Caco-2 (cell line): ENCODE measurements around the gene ARHGAP42. TPM values are rescaled to one million over a fixed set of nuclear protein-coding genes. Genes with fewer than 3 reads are reported as not detected.

Experiments
- BruUV-seq: library from RNA; stranded (reverse); fragments of 400-500 nt; replicated peaks from 2 replicates; lab custom pipeline; 2021; lab: Mats Ljungman, UMichigan
- CTCF ChIA-PET: fragments of 300-600 bp; sonication (Branson Sonifier 250); formaldehyde crosslinking; loops from one replicate; lab custom pipeline; 2022; ENCODE audit warnings: antibody characterized with exemption; lab: Charles Lee
- POLR2A ChIA-PET: fragments of 300-600 bp; sonication (Branson Sonifier 250); formaldehyde crosslinking; loops from one replicate; lab custom pipeline; 2022; ENCODE audit warnings: antibody characterized with exemption; lab: Charles Lee
- DNase-seq, 2 experiments: peaks; one replicate each; pipeline versions ENCODE4 v3.0.0 to v3.0.0-alpha.2; 2020 to 2022
- H3K27me3 ChIP-seq: replicated peaks from 2 replicates; pipeline ENCODE4 v1.6.0; 2011; ENCODE audit warnings: low read length; ENCODE audit not compliant: control insufficient read depth, insufficient read depth
- H3K36me3 ChIP-seq: 2 replicates; pipeline ENCODE4 v1.5.1; 2011; ENCODE audit warnings: low read length; ENCODE audit not compliant: control insufficient read depth, insufficient read depth
- H3K4me1 ChIP-seq: fragments of 250-450 bp; sonication (Bioruptor Pico); 2 replicates; pipeline ENCODE4 v1.5.1; 2020; ENCODE audit warnings: mild to moderate bottlenecking
- H3K4me3 ChIP-seq: 2 replicates; pipeline ENCODE4 v1.5.1; 2011; ENCODE audit warnings: low read depth, mild to moderate bottlenecking, control low read depth, low read length
- H3K9me3 ChIP-seq: fragments of 250-450 bp; sonication (Bioruptor Pico); 2 replicates; pipeline ENCODE4 v1.5.1; 2020; ENCODE audit warnings: mild to moderate bottlenecking, moderate library complexity
- H3K27ac Mint-ChIP-seq: one replicate; pipeline ENCODE4 v1.8.0; 2022; ENCODE audit warnings: mixed read lengths; ENCODE audit not compliant: unreplicated experiment
- H3K27me3 Mint-ChIP-seq: one replicate; pipeline ENCODE4 v1.8.0; 2022; ENCODE audit warnings: mixed read lengths; ENCODE audit not compliant: insufficient read depth, unreplicated experiment
- H3K36me3 Mint-ChIP-seq: one replicate; pipeline ENCODE4 v1.8.0; 2022; ENCODE audit warnings: mild to moderate bottlenecking, mixed read lengths; ENCODE audit not compliant: insufficient read depth, unreplicated experiment
- H3K4me1 Mint-ChIP-seq: one replicate; pipeline ENCODE4 v1.8.0; 2022; ENCODE audit warnings: low read depth, mixed read lengths; ENCODE audit not compliant: unreplicated experiment
- H3K4me3 Mint-ChIP-seq: one replicate; pipeline ENCODE4 v1.8.0; 2022; ENCODE audit warnings: mild to moderate bottlenecking, moderate library complexity, mixed read lengths; ENCODE audit not compliant: unreplicated experiment
- H3K9me3 Mint-ChIP-seq: one replicate; pipeline ENCODE4 v1.8.0; 2022; ENCODE audit warnings: mixed read lengths; ENCODE audit not compliant: unreplicated experiment
- intact Hi-C: fragments of 100-400 bp; cut with micrococcal nuclease; formaldehyde crosslinking; loops from one replicate; pipeline ENCODE4 v1.10.0; 2022; ENCODE audit not compliant: unreplicated experiment
- total RNA-seq: library from RNA; stranded (reverse); gene quantifications from 2 replicates; pipeline ENCODE4 v1.2.3, GENCODE V29; 2022
- TF ChIP-seq, protein P1 (sequence below), 2 experiments: fragments of 200-600 bp in 1 of 2; IDR thresholded peaks; 1 replicate in 1 of 2; 2 replicates in 1 of 2; pipeline versions ENCODE4 v1.5.1 to v1.8.0; 2011 to 2022; ENCODE audit warnings: antibody characterized with exemption in 1 of 2, control low read depth in 1 of 2, inconsistent platforms in 1 of 2, low read depth in 1 of 2, low read length in 1 of 2, mild to moderate bottlenecking in 1 of 2, moderate library complexity in 1 of 2; ENCODE audit not compliant: insufficient read depth in 1 of 2, severe bottlenecking in 1 of 2, unreplicated experiment in 1 of 2

Gene ARHGAP42
- total RNA-seq, 1 experiment from 2014 or later: 8.4 TPM

- H3K27ac Mint-ChIP-seq: no peak overlapping the region
- no peaks in the 10 kb centered on the region for H3K27me3 ChIP-seq
- POLR2A ChIA-PET: no interaction called here
- no peaks in the 10 kb centered on the region for H3K36me3 Mint-ChIP-seq
- no peak for DNase-seq
- TF ChIP-seq, protein P1, sequence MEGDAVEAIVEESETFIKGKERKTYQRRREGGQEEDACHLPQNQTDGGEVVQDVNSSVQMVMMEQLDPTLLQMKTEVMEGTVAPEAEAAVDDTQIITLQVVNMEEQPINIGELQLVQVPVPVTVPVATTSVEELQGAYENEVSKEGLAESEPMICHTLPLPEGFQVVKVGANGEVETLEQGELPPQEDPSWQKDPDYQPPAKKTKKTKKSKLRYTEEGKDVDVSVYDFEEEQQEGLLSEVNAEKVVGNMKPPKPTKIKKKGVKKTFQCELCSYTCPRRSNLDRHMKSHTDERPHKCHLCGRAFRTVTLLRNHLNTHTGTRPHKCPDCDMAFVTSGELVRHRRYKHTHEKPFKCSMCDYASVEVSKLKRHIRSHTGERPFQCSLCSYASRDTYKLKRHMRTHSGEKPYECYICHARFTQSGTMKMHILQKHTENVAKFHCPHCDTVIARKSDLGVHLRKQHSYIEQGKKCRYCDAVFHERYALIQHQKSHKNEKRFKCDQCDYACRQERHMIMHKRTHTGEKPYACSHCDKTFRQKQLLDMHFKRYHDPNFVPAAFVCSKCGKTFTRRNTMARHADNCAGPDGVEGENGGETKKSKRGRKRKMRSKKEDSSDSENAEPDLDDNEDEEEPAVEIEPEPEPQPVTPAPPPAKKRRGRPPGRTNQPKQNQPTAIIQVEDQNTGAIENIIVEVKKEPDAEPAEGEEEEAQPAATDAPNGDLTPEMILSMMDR (IDR thresholded peaks at IDR 0.05; ENCODE audit: insufficient read depth in 1 of 2, low read depth in 1 of 2, low read length in 1 of 2, severe bottlenecking in 1 of 2, unreplicated experiment in 1 of 2): no peak
- H3K4me3 ChIP-seq: no peak overlapping the region
- BruUV-seq: no TSS peak
- CTCF ChIA-PET: interaction anchor here (0.9 to 1.0 kb wide), 2 partner anchors 8 to 132 kb away, joined by 3 to 4 read pairs; no protein-coding TSS in a partner anchor
- H3K9me3 Mint-ChIP-seq: no peaks in the 10 kb centered on the region
- no peaks in the 10 kb centered on the region for H3K4me1 Mint-ChIP-seq
- intact Hi-C loops: no loop called here
- no peaks in the 10 kb centered on the region for H3K4me1 ChIP-seq
- no peaks in the 10 kb centered on the region; the same call in 1 of the 2 replicates for H3K36me3 ChIP-seq
- no peaks in the 10 kb centered on the region for H3K27me3 Mint-ChIP-seq
- H3K9me3 ChIP-seq: 0 out of 2 replicates have a peak, but pooled peaks cover 2% of the 10 kb centered on the region
- H3K4me3 Mint-ChIP-seq: no peak overlapping the region
Measured at GRCh38 chr11:100695911-100696310, 8.8 kb downstream of the ARHGAP42 start.

DNA sequence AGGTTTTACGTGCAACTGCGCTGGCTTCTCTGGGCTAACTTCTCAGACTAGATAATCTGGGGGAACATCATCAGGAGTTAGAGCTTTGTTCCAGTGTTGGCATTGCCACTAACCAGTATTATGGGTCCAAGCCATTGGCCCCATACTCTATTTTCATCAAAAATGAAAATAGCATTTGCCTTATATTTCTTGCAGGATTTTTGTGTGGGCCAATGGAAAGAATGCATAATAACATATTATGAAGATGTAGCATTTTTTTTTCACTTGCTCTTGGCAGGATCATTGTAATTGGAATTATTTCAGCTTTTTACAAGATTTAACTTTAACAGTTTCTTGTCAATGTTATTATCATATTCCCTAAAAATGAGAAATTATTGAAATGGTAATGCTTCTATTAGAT is 16.1 kb downstream of the ARHGAP42 start:
- no peak overlapping the region for H3K4me3 ChIP-seq
- no TSS peak for BruUV-seq
- H3K4me1 ChIP-seq: no peaks in the 10 kb centered on the region
- POLR2A ChIA-PET: no interaction called here
- intact Hi-C loops: no loop called here
- Mint-ChIP-seq H3K27ac (no peak overlapping the region), H3K4me1 (no peaks in the 10 kb centered on the region), H3K4me3 (no peak overlapping the region), H3K27me3 (no peaks in the 10 kb centered on the region), H3K9me3 (no peaks in the 10 kb centered on the region), H3K36me3 (no peaks in the 10 kb centered on the region)
- DNase-seq: no peak
- H3K27me3 ChIP-seq: no peaks in the 10 kb centered on the region
- CTCF ChIA-PET: interaction anchor here (0.7 kb wide), 1 partner anchor 220 kb away, joined by 3 read pairs; no protein-coding TSS in a partner anchor
- no peaks in the 10 kb centered on the region for H3K36me3 ChIP-seq
- 0 out of 2 replicates have a peak, but pooled peaks cover 2% of the 10 kb centered on the region for H3K9me3 ChIP-seq
- TF ChIP-seq, protein P1 (IDR thresholded peaks at IDR 0.05; ENCODE audit: insufficient read depth in 1 of 2, low read depth in 1 of 2, low read length in 1 of 2, severe bottlenecking in 1 of 2, unreplicated experiment in 1 of 2): no peak

DNA sequence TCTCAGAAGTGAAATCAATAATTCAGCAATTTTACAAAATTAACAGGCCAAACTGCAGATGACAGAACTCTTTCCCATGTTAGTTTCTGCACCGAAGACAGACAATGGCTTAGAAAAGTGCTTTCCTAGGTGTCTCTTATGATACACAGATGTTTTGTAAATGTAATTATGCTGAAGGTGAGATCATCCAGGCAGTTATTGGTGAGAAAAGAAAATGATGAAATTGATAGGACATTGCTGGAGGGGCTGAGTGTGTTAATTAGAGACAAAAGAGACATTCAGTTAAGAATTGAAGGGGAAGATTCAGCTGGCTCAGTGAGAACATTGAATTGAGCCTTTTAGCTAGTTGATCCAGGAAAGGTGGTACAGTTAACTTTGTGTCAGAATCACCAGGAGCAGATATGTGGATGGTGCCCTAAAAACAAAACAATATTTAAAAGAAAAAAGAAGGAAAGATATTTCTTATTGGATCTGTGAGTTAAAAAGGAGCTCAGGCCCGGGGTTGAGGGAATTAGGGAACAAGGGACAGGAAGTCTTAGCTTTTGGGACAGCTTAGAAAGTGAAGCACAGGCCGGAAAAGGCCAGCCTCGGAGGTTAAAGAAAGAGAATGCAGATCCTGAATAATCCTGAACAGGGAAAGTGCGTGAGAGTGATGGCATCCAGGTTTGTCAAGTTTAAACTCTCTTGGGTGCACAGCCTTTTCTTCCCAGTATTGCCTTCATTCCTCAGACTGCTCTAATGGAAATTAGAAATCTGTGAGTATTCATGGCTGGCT is 16.9 kb downstream of the ARHGAP42 start:
- Mint-ChIP-seq H3K9me3 (no peaks in the 10 kb centered on the region), H3K36me3 (no peaks in the 10 kb centered on the region), H3K4me3 (no peak overlapping the region), H3K27ac (no peak overlapping the region), H3K4me1 (no peaks in the 10 kb centered on the region), H3K27me3 (no peaks in the 10 kb centered on the region)
- TF ChIP-seq, protein P1 (IDR thresholded peaks at IDR 0.05; ENCODE audit: insufficient read depth in 1 of 2, low read depth in 1 of 2, low read length in 1 of 2, severe bottlenecking in 1 of 2, unreplicated experiment in 1 of 2): no peak
- no TSS peak for BruUV-seq
- ChIA-PET POLR2A (interaction anchor here (0.6 kb wide), 1 partner anchor 215 kb away, joined by 6 read pairs; no protein-coding TSS in a partner anchor), CTCF (interaction anchor here (0.7 kb wide), 1 partner anchor 16 kb away, joined by 12 read pairs; no protein-coding TSS in a partner anchor)
- intact Hi-C loops: no loop called here
- Histone ChIP-seq H3K4me1 (no peaks in the 10 kb centered on the region), H3K4me3 (no peak overlapping the region), H3K27me3 (no peaks in the 10 kb centered on the region), H3K9me3 (0 out of 2 replicates have a peak, but pooled peaks cover 2% of the 10 kb centered on the region), H3K36me3 (no peaks in the 10 kb centered on the region)
- no peak for DNase-seq
